Endothelial cell of umbilical vein (primary cell): ENCODE measurements around the gene RHEX. TPM values are rescaled to one million over a fixed set of nuclear protein-coding genes. Genes with fewer than 3 reads are reported as not detected.

Experiments used
- BruUV-seq: library from RNA; stranded (reverse); fragments of 400-500 nt; replicated peaks from 2 replicates; lab custom pipeline; 2021; lab: Mats Ljungman, UMichigan
- CTCF ChIA-PET: fragments of 300-600, 350-600 bp; sonication (Branson Sonifier 250); formaldehyde crosslinking; loops from one replicate; lab custom pipeline; 2021; ENCODE audit warnings: antibody characterized with exemption, inconsistent platforms; lab: Charles Lee
- POLR2A ChIA-PET: fragments of 300-600, 350-600 bp; sonication (Branson Sonifier 250); formaldehyde crosslinking; loops from one replicate; lab custom pipeline; 2021; ENCODE audit warnings: antibody characterized with exemption, inconsistent platforms; lab: Charles Lee
- DNase-seq: peaks from one replicate; pipeline ENCODE4 v3.0.0-alpha.2; 2011; ENCODE audit warnings: low read depth, low spot score
- FAIRE-seq: peaks from 2 replicates; lab custom pipeline; 2011; peaks lifted over from hg19 to GRCh38; lab: Jason Lieb, UNC
- H2AFZ ChIP-seq: 2 replicates; pipeline ENCODE4 v1.6.0; 2012; ENCODE audit warnings: low read depth, low read length, control low read depth, inconsistent platforms
- H3K27ac ChIP-seq: 2 replicates; pipeline ENCODE4 v1.5.1; 2011; ENCODE audit warnings: low read depth, mild to moderate bottlenecking, control low read depth, low read length, moderate library complexity; ENCODE audit not compliant: insufficient read depth
- H3K27me3 ChIP-seq, 2 experiments: 2 replicates each; pipeline versions ENCODE4 v1.6.0 to v1.6.1; 2011; ENCODE audit warnings: low read length in 2 of 2, mixed read lengths in 1 of 2; ENCODE audit not compliant: control insufficient read depth in 2 of 2, insufficient read depth in 2 of 2
- H3K36me3 ChIP-seq, 2 experiments: 2 replicates in 1 of 2; 3 replicates in 1 of 2; pipeline ENCODE4 v1.5.1; 2011; ENCODE audit warnings: low read length in 2 of 2, mild to moderate bottlenecking in 1 of 2, moderate library complexity in 1 of 2; ENCODE audit not compliant: control insufficient read depth in 2 of 2, insufficient read depth in 2 of 2; ENCODE audit errors: extremely low read depth in 1 of 2
- H3K4me1 ChIP-seq: 3 replicates; pipeline ENCODE4 v1.5.1; 2011; ENCODE audit warnings: mild to moderate bottlenecking, low read length; ENCODE audit not compliant: control insufficient read depth, insufficient read depth; ENCODE audit errors: extremely low read depth
- H3K4me2 ChIP-seq: 2 replicates; pipeline ENCODE4 v1.6.1; 2011; ENCODE audit warnings: low read length, control low read depth, mixed read lengths; ENCODE audit not compliant: insufficient read depth
- H3K4me3 ChIP-seq, 3 experiments: fragments of 200-600 bp in 1 of 3; sonication (generic), shearing (Covaris generic) in 1 of 3; replicated peaks in 1 of 3; 2 replicates each; pipeline ENCODE4 v1.5.1; 2011 to 2016; ENCODE audit warnings: control low read depth in 3 of 3, low read length in 3 of 3, mild to moderate bottlenecking in 2 of 3, inconsistent platforms in 1 of 3, low read depth in 1 of 3, moderate library complexity in 1 of 3; ENCODE audit not compliant: insufficient read depth in 1 of 3
- H3K79me2 ChIP-seq: 2 replicates; pipeline ENCODE4 v1.6.0; 2012; ENCODE audit warnings: low read length, inconsistent platforms; ENCODE audit not compliant: control insufficient read depth, insufficient read depth
- H3K9ac ChIP-seq: replicated peaks from 2 replicates; pipeline ENCODE3; 2011; ENCODE audit warnings: low read length, control low read depth; ENCODE audit not compliant: insufficient read depth; ENCODE audit errors: extremely low read depth
- H3K9me1 ChIP-seq: replicated peaks from 3 replicates; pipeline ENCODE4 v1.6.0; 2011; ENCODE audit warnings: mild to moderate bottlenecking, low read length; ENCODE audit not compliant: control insufficient read depth, insufficient read depth; ENCODE audit errors: extremely low read depth
- H3K9me3 ChIP-seq: replicated peaks from 2 replicates; pipeline ENCODE4 v1.5.1; 2012; ENCODE audit warnings: low read length, inconsistent platforms; ENCODE audit not compliant: control insufficient read depth, insufficient read depth
- H4K20me1 ChIP-seq: replicated peaks from 2 replicates; pipeline ENCODE3; 2011; ENCODE audit warnings: mild to moderate bottlenecking, low read length; ENCODE audit not compliant: control insufficient read depth, insufficient read depth; ENCODE audit errors: extremely low read depth
- EZH2 ChIP-seq: IDR thresholded peaks from 2 replicates; pipeline ENCODE4 v1.6.1; 2012; ENCODE audit warnings: borderline replicate concordance, low read depth, mild to moderate bottlenecking, moderate library complexity, low read length, inconsistent platforms; ENCODE audit not compliant: severe bottlenecking
- FOS ChIP-seq: IDR thresholded peaks from 2 replicates; pipeline ENCODE4 v1.6.1; 2011; ENCODE audit warnings: mild to moderate bottlenecking, low read length, moderate library complexity, borderline replicate concordance; ENCODE audit not compliant: insufficient read depth
- GATA2 ChIP-seq: IDR thresholded peaks from 2 replicates; pipeline ENCODE4 v1.7.0; 2011; ENCODE audit warnings: low read depth, mild to moderate bottlenecking, moderate library complexity, mixed read lengths, low read length; ENCODE audit not compliant: insufficient read length, insufficient read depth
- JUN ChIP-seq: IDR thresholded peaks from 2 replicates; pipeline ENCODE4 v1.6.1; 2011; ENCODE audit warnings: borderline replicate concordance, low read depth; ENCODE audit not compliant: insufficient read length, insufficient read depth
- MAX ChIP-seq: IDR thresholded peaks from 2 replicates; pipeline ENCODE4 v1.6.1; 2011; ENCODE audit not compliant: insufficient read depth, insufficient read length
- MYC ChIP-seq: IDR thresholded peaks from one replicate; pipeline ENCODE4 v1.6.1; 2011; ENCODE audit warnings: mild to moderate bottlenecking, low read depth, low read length
- POLR2A ChIP-seq: IDR thresholded peaks from 2 replicates; pipeline ENCODE4 v1.6.1; 2012; ENCODE audit warnings: low read depth, mild to moderate bottlenecking, control low read depth, low read length
- POLR2AphosphoS5 ChIP-seq: IDR thresholded peaks from 2 replicates; pipeline ENCODE4 v1.6.1; 2012; ENCODE audit warnings: low read depth, mild to moderate bottlenecking, control low read depth, low read length, moderate library complexity; ENCODE audit not compliant: insufficient read depth
- dilution Hi-C: fragments of 300-500 bp; cut with MboI; formaldehyde crosslinking; loops from one replicate; pipeline ENCODE4 v1.15.0; 2019; ENCODE audit warnings: low sequenced_read_pairs; ENCODE audit not compliant: extremely low pct_ligation_motif_present
- intact Hi-C: fragments of 100-400 bp; cut with micrococcal nuclease; formaldehyde crosslinking; loops from one replicate; pipeline ENCODE4 v1.10.0; 2022
- polyA plus RNA-seq, 4 experiments: library from polyadenylated mRNA; depleted of rRNA in 3 of 4; stranded (reverse) in 3 of 4; unstranded in 1 of 4; fragments of >200 nt; gene quantifications; 2 replicates each; pipeline versions ENCODE4 v1.2.1 to v1.2.3, GENCODE V29; 2011 to 2012; ENCODE audit warnings: missing spikeins in 1 of 4
- total RNA-seq: library from RNA; stranded (reverse); gene quantifications from 2 replicates; pipeline ENCODE4 v1.2.3, GENCODE V29; 2021
- TF ChIP-seq, protein P1 (sequence below), 2 donors: IDR thresholded peaks; 1 replicate in 1 of 2; 2 replicates in 1 of 2; pipeline ENCODE4 v1.5.1; 2011; ENCODE audit warnings: low read length in 2 of 2, mild to moderate bottlenecking in 2 of 2, moderate library complexity in 2 of 2, control low read depth in 1 of 2, inconsistent platforms in 1 of 2, low read depth in 1 of 2; ENCODE audit not compliant: insufficient read depth in 1 of 2; ENCODE audit errors: extremely low read depth in 1 of 2

Gene RHEX
- total and polyA plus RNA-seq, 2 donors (not counting 3 experiments of a cell fraction or from before 2014, with no cell fraction given): not detected

DNA sequence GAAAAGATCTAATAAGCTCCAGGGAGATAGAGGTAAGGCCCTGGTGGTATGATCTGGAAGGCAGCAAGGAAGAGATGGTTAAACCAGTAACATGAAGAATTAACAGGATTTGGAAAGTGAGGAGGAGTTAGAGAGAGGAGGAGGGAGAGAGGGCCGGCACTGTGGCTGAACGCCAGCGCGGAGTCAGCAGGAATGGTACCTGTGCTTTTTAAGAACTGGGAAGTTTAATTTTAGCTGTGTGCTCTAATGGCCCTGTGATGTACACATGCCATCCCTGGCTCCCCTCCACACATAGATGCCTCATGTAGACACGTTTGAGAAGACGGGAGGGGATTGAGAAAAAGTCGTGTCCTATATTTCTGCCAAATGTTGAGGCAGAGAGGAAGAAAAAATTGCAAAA is 78.1 kb downstream of the RHEX start:
- Histone ChIP-seq H3K27me3 (peaks cover 26 to 27% of the 10 kb centered on the region in 2 experiments), H3K36me3 (no peaks in the 10 kb centered on the region), H3K4me1 (no peaks in the 10 kb centered on the region), H2AFZ (no peak overlapping the region), H4K20me1 (no peaks in the 10 kb centered on the region), H3K27ac (no peak overlapping the region), H3K79me2 (no peaks in the 10 kb centered on the region), H3K9me1 (no peaks in the 10 kb centered on the region), H3K4me2 (no peak overlapping the region), H3K9me3 (no peaks in the 10 kb centered on the region), H3K9ac (no peak overlapping the region), H3K4me3 (no peak overlapping the region)
- no TSS peak for BruUV-seq
- DNase-seq: no peak
- no peak for FAIRE-seq
- dilution Hi-C loops: no loop called here
- TF ChIP-seq, protein P1, sequence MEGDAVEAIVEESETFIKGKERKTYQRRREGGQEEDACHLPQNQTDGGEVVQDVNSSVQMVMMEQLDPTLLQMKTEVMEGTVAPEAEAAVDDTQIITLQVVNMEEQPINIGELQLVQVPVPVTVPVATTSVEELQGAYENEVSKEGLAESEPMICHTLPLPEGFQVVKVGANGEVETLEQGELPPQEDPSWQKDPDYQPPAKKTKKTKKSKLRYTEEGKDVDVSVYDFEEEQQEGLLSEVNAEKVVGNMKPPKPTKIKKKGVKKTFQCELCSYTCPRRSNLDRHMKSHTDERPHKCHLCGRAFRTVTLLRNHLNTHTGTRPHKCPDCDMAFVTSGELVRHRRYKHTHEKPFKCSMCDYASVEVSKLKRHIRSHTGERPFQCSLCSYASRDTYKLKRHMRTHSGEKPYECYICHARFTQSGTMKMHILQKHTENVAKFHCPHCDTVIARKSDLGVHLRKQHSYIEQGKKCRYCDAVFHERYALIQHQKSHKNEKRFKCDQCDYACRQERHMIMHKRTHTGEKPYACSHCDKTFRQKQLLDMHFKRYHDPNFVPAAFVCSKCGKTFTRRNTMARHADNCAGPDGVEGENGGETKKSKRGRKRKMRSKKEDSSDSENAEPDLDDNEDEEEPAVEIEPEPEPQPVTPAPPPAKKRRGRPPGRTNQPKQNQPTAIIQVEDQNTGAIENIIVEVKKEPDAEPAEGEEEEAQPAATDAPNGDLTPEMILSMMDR (IDR thresholded peaks at IDR 0.05; ENCODE audit: extremely low read depth in 1 of 2, insufficient read depth in 1 of 2, low read depth in 1 of 2, low read length in 2 of 2): no peak
- TF ChIP-seq EZH2 (no peak), FOS (no peak), GATA2 (no peak), POLR2A (no peak)
- CTCF ChIA-PET: no interaction called here
- POLR2A ChIA-PET: no interaction called here
- intact Hi-C loops: no loop called here

DNA sequence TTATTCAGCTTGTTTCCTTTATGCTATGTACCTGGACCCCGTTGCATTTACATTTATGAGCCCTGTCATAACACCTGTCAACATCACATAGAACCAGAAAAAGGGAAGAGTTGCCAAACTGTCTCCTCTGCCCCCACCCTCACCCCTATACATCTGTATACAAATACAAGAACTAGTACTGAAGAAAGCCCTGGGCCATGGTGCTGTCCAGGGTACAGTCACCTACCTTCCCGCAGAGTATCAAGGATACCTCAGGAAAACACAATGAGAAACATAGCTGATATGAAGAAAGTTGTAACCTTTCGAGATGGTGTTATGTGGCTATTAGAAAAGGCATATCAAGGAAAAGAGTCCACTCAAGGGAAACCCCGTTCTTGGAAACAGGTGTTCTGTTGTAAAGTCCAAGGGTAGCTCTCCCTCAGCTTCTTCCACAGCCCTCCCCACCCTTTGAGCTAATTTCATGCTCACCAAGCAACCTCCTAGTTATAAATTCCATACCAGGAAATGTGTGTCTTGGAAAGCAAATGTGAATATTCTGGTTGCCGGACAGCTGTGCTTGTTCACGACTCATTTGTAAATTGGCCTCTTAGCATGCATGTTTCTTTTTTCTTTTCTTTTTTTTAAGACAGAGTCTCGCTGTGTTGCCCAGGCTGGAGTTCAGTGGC is 80.9 kb downstream of the RHEX start:
- dilution Hi-C loops: no loop called here
- H4K20me1 ChIP-seq: no peaks in the 10 kb centered on the region
- FAIRE-seq: no peak

More for the DNA sequence above, 80.9 kb downstream of the RHEX start:
- H3K79me2 ChIP-seq: no peaks in the 10 kb centered on the region
- intact Hi-C loops: no loop called here
- H3K4me1 ChIP-seq: no peaks in the 10 kb centered on the region
- no peak overlapping the region for H3K27ac ChIP-seq
- no peaks in the 10 kb centered on the region for H3K9me1 ChIP-seq
- H2AFZ ChIP-seq: no peak overlapping the region
- CTCF ChIA-PET: no interaction called here
- H3K4me2 ChIP-seq: no peak overlapping the region
- POLR2A ChIA-PET: no interaction called here
- H3K9ac ChIP-seq: no peak overlapping the region
- H3K36me3 ChIP-seq: no peaks in the 10 kb centered on the region
- DNase-seq: peak; percentile 12
- no peaks in the 10 kb centered on the region for H3K9me3 ChIP-seq
- H3K4me3 ChIP-seq: no peak overlapping the region
- peaks cover 25 to 28% of the 10 kb centered on the region in 2 experiments for H3K27me3 ChIP-seq
- no TSS peak for BruUV-seq
- no peak for TF ChIP-seq EZH2
- no peak for TF ChIP-seq POLR2AphosphoS5
- no peak for TF ChIP-seq GATA2
- TF ChIP-seq POLR2A: no peak
- no peak for TF ChIP-seq JUN
- TF ChIP-seq MAX: no peak
- TF ChIP-seq FOS: no peak
- TF ChIP-seq MYC: no peak
- TF ChIP-seq, protein P1 (IDR thresholded peaks at IDR 0.05; ENCODE audit: extremely low read depth in 1 of 2, insufficient read depth in 1 of 2, low read depth in 1 of 2, low read length in 2 of 2): no peak
